Neuron (in vitro differentiated cells): Measurements from ENCODE around the gene FOXP1.

Experiments
- H2AFZ ChIP-seq: one replicate; pipeline ENCODE4 v1.6.1; 2013; ENCODE audit warnings: low read depth, mild to moderate bottlenecking, inconsistent platforms, low read length, moderate library complexity
- H3K27me3 ChIP-seq: one replicate; pipeline ENCODE4 v1.6.1; 2013; ENCODE audit warnings: low read length; ENCODE audit not compliant: insufficient read depth
- H3K36me3 ChIP-seq: one replicate; pipeline ENCODE4 v1.6.1; 2013; ENCODE audit warnings: low read length; ENCODE audit not compliant: insufficient read depth
- H3K4me1 ChIP-seq: one replicate; pipeline ENCODE4 v1.6.1; 2013; ENCODE audit warnings: low read length; ENCODE audit not compliant: insufficient read depth
- H3K4me3 ChIP-seq: 2 replicates; pipeline ENCODE4 v1.5.1; 2013; ENCODE audit warnings: mild to moderate bottlenecking, low read length, moderate library complexity
- H3K9me3 ChIP-seq: one replicate; pipeline ENCODE4 v1.6.1; 2013; ENCODE audit warnings: low read length

The FOXP1 gene

DNA sequence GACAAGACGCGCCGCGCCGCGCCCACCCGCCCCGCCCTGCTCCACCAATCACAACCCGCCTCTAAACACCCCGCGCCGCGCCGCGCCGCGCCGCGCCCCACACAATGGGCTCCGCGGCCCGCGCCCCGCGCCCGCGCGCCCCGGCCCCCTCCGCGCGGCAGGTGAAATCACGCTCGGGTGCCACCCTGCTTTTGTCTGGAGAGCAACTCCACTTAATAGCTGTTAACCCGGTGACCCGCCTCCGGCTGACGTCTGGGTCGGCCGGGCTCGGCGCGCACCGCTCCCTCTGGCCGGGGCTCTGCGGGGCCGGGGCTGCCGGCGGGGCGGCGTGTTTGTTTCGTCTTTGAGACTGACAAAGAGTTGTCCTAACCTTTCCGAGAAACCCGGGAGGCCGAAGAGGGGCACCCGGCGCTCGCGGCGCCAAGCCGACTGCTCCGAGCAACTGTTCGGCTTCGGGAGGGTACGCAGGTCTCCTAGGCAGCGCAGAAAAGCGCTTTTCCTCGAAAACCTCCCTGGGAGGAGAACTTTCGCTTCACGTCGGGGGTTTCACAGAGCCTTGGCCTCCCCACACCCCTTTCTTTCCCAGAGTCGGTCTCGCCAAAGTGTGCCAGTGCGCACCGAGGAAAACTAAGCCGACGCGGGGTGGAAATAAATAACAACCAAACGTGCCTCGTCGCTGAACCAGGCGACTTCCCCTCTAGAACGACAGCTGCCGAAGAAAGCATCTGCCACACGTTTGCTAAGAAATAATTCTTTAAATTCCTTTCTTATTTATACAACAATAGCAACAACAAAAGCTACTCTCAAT lies 518.4 kb downstream of the FOXP1 start:
- H3K27me3 ChIP-seq: no peaks in the 10 kb centered on the region
- peak overlapping the region; percentile 74 for H3K4me3 ChIP-seq
- H3K9me3 ChIP-seq: no peaks in the 10 kb centered on the region

DNA sequence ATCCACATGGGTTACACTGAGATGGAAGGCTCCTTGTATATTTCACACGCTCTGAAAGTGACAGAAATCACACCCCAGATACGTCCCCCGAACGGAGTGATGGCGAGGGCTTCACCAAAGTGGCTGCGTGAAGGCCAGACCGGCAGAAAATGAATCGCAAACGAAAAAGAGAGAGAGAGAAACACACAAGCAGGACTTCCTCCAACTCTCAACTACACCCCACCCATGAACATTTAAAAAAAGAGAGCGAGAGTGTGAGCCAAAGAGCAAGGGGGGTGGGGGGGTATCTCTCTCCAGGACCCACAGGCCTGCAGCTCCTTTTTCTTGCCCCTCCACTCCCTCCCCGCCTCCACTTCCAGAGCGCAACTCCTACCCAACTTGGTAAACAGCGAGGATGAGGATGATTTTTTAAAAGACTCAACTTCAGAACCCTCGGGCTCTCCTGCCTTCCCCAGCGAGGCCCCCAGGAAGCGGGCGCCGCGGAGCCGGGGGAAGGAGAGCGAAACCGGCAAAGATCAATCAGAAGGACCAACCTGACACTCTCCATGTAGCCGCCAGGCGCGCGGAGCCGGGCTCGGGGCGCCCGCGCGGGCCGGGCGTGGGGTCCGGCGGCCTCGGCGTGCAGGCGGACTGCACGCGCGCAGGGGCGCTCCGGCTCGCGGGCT lies 519.1 kb downstream of the FOXP1 start:
- H3K4me1 ChIP-seq: peaks cover 54% of the 10 kb centered on the region

More for the DNA sequence above, 518.4 kb downstream of the FOXP1 start:
- Histone ChIP-seq H3K4me1 (peaks cover 58% of the 10 kb centered on the region), H3K36me3 (no peaks in the 10 kb centered on the region), H2AFZ (peak overlapping the region; percentile 89)

DNA sequence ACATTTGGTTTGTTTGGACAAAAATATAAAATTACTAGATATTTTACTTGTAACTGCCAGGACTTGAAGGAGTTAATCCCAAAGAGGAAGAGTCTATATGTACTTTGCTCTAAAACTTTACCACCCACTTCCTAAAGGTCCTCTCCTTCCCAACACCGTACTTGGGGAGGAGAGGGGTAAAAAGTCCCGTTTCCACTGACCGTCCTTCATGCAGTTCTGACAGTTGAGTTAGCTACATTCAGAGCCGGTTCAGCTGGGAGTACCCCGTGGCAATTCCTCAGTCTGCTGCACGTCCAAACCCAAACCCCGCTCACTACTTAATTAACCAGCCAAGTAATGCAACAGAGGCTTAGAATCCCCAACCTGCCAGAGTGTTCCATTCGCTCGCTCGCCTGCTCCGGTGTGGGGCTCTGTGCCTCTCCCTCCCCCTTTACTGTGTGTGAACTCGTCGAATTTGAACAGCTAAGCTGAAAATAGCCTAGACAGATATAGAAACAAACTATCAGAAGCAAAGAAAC lies 519.7 kb downstream of the FOXP1 start:
- Histone ChIP-seq H3K4me3 (peak overlapping the region; percentile 74), H3K9me3 (no peaks in the 10 kb centered on the region), H3K4me1 (peaks cover 55% of the 10 kb centered on the region), H2AFZ (peak overlapping the region; percentile 8), H3K36me3 (no peaks in the 10 kb centered on the region), H3K27me3 (no peaks in the 10 kb centered on the region)

More for the DNA sequence above, 519.1 kb downstream of the FOXP1 start:
- H2AFZ ChIP-seq: peak overlapping the region; percentile 8
- H3K4me3 ChIP-seq: peak overlapping the region; percentile 74
- H3K27me3 ChIP-seq: no peaks in the 10 kb centered on the region
- H3K36me3 ChIP-seq: no peaks in the 10 kb centered on the region
- H3K9me3 ChIP-seq: no peaks in the 10 kb centered on the region

DNA sequence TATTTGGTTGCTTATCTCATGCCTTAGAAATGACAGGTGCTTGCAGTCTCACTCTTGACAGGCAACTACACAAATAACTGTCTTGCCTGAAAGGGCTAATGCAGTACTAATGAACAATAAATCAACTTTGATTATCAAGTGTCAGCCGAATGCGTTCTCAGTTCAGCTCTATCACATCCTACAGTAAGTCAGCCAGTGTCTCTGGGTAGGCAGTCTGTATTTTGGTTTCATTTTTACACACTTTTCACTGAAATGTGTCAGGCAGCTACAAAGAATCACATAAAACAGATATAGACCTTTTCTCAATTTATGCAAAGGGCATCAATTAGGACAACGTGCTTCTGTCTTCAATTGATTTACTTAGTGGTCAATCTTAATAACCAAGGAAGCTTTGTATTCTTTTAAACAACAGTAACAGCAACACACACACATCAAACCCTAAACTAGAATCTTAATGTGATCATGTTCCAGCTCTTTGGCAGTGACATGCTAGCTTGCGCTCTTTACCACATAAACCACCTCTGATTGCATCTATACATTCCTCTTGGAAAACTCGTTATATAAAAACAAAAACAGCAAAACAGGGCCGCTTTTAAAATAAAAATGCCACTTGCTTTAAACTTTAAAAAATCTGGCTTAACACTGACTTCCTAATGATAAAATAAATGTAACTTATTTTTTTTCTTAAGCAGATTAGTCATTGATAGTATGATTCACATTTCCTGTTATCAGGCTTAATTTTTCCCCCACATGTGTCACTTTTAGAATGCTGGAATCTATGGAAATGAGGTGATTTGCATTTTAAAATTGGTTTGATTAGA lies 520.4 kb downstream of the FOXP1 start:
- peak overlapping the region; percentile 74 for H3K4me3 ChIP-seq
- no peaks in the 10 kb centered on the region for H3K9me3 ChIP-seq
- no peaks in the 10 kb centered on the region for H3K36me3 ChIP-seq
- H3K4me1 ChIP-seq: peaks cover 53% of the 10 kb centered on the region
- no peak overlapping the region for H2AFZ ChIP-seq
- no peaks in the 10 kb centered on the region for H3K27me3 ChIP-seq

DNA sequence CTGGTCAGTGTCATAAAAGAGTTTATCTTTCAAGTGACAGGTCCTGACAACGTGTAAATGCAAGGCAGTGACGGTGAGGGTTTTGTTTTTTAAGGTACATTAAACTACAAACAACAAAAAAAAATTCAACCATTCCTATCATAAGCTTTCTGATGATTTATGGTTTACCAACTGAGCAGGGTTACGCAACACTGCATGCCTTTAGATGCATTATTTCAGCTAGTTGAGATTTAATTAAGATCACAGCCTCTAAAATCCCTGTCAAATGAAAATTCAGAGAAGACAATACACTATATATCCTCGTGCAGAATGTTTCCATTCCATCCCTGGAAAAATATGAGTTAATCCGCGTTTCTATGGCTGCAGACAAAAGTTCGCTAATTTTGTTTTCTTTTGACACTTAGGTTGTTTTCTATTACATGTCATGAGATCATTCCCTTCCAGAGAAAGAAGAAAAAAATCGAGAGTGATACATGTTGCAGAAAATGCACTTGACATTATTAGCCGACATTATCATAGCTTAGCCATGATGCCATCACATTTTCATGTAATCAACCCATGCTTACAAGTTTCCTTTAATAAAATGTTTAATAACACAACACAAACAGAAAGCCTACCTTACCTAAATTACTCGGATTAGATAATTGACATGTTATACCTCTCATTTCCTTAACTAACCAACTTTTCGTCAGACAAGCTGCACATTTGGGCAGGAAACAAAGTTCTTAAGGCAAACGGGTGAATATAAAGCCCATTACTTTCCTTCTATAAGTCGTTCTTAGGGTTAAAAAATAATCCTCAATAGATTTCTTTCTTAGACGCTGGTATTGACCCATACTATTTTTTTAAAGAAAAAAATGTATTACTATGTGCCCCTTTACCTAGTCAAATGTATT lies 521.2 kb downstream of the FOXP1 start:
- Histone ChIP-seq H3K4me1 (peaks cover 53% of the 10 kb centered on the region), H3K27me3 (no peaks in the 10 kb centered on the region), H3K4me3 (peak overlapping the region; percentile 74), H3K9me3 (no peaks in the 10 kb centered on the region), H3K36me3 (no peaks in the 10 kb centered on the region), H2AFZ (no peak overlapping the region)

DNA sequence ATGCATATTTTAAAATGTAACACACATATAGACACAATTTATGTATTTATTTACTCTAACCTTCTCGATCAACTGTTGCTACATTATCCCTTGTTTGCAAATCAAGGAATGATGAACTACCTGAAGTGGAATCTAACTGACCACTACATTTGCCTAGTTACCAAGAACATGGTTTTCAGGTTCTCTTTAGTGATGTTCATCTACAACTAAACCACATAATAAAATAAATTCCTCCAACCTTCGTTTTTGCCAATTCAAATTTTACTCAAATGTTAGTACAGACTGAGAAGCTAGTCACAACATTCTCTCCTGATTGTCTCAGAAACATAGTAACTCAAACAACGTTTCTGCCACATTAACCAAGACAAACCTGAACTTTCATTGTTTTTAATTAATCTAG lies 521.9 kb downstream of the FOXP1 start:
- peaks cover 48% of the 10 kb centered on the region for H3K4me1 ChIP-seq
- no peaks in the 10 kb centered on the region for H3K9me3 ChIP-seq
- no peak overlapping the region for H2AFZ ChIP-seq
- no peaks in the 10 kb centered on the region for H3K27me3 ChIP-seq
- H3K4me3 ChIP-seq: no peak overlapping the region
- no peaks in the 10 kb centered on the region for H3K36me3 ChIP-seq

DNA sequence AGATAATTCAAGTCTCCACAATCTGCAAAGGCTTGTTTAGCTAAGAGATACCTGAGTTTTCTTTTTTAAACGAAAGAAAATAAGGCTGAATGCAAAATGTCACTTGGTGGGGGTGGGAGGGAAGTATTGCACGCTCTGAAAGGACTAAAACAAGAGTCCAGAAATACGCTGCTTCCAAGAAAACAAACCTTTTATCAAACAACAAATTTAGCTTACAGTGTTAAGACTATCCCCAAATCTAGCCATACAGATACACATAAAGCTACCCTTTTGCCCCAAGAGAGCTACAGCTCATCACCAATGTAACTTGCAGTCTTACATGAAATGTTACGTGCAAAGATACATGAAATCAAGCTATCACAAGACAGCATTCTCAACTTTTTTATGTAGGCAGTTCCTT lies 522.5 kb downstream of the FOXP1 start:
- no peak overlapping the region for H3K4me3 ChIP-seq
- H3K27me3 ChIP-seq: no peaks in the 10 kb centered on the region
- H3K36me3 ChIP-seq: no peaks in the 10 kb centered on the region
- peaks cover 43% of the 10 kb centered on the region for H3K4me1 ChIP-seq
- H2AFZ ChIP-seq: no peak overlapping the region
- no peaks in the 10 kb centered on the region for H3K9me3 ChIP-seq

DNA sequence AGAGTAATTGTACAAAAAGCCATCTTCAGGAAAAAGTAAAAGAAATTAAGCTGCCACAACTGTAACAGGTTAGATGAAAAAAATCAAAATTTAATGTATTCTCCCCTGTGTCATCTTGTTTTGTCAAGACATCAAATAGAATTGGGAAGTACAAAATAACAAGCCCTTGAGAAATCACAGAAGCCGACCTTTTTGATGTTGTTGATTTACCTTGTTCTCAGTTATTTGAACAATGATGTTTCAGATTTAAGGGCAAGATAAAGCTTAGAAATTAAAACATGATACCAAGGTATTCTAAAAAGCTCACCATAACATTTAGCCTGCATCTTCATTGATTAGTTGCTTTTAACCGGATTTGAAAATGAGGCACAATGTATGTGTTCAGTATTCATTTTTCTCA lies 523.0 kb downstream of the FOXP1 start:
- Histone ChIP-seq H2AFZ (no peak overlapping the region), H3K4me1 (peaks cover 38% of the 10 kb centered on the region), H3K4me3 (no peak overlapping the region)

DNA sequence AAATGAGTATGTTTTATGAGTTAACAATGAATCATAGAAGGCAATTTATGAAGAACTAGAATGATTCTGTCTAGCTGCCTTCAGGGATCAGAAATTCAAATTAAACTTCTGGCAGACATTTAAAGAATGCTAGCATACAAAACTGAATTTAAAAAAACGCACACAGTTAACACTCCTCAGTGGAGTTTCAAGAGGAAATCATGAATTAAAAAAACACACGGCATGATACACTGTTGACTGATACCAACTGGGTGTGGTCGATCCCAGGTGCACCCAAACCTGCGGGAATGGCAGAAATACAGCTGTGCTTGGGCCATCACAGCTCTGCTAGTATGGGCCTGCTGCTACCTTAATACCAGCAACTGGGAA lies 526.0 kb downstream of the FOXP1 start:
- Histone ChIP-seq H3K9me3 (no peaks in the 10 kb centered on the region), H2AFZ (no peak overlapping the region), H3K36me3 (no peaks in the 10 kb centered on the region), H3K4me3 (no peak overlapping the region), H3K27me3 (no peaks in the 10 kb centered on the region), H3K4me1 (peaks cover 35% of the 10 kb centered on the region)

More for the DNA sequence above, 523.0 kb downstream of the FOXP1 start:
- Histone ChIP-seq H3K9me3 (no peaks in the 10 kb centered on the region), H3K36me3 (no peaks in the 10 kb centered on the region), H3K27me3 (no peaks in the 10 kb centered on the region)

DNA sequence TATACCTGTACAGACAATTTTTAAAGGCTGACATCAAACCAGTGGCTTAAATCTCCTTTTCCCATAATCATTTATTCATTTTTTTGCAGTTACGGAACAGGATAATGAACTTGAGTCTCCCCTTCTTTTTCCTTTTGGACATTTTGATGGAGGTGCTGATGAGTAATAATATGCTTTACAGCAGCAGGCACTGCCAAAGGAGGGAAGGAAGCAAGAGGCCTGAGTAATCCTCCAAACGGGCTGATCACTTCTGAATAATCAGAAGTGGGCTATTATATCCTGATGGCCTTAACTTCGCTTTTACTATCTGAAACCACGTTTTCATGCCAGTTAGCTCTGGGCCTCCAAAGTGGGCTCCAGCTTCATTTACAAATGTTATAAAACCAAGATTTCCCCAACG lies 527.2 kb downstream of the FOXP1 start:
- no peak overlapping the region for H2AFZ ChIP-seq
- H3K36me3 ChIP-seq: peaks cover 4% of the 10 kb centered on the region
- peaks cover 33% of the 10 kb centered on the region for H3K4me1 ChIP-seq
- no peaks in the 10 kb centered on the region for H3K9me3 ChIP-seq
- no peak overlapping the region for H3K4me3 ChIP-seq
- no peaks in the 10 kb centered on the region for H3K27me3 ChIP-seq

DNA sequence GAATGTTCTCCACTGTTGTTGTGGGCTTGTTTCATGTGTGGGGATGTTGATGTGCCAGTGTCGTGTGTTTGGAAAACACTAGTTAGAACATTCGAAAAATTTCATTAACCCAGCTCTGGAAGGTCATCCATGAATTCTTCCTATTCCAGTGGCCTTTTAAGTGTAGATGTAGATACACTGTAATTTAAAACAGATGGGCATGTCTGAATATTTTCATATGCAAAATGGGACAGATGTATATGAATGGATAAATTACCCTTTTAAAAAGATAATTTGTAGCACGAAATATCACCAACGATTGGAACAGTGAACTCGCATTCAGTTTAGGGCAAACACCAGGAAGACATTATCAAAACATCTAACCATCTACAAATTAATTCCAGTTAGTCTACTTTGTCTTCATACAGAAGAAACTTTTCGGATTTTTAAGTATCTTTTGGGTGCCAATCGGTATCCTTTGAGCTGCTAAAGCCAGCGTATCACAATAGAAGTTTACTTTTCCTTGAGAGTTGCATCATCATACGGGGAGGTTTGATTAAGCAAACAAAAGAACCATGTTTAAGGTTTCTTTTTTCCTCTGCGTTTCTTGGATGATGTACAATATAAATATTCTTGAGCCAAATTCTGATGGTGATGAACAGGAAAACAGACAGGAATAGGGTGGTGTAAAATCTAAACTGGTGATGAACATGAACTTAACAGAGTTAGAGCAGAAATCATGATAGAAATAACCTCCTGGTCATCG lies 528.1 kb downstream of the FOXP1 start:
- Histone ChIP-seq H3K36me3 (peaks cover 4% of the 10 kb centered on the region), H3K9me3 (no peaks in the 10 kb centered on the region), H3K4me1 (peaks cover 42% of the 10 kb centered on the region), H3K4me3 (no peak overlapping the region), H2AFZ (no peak overlapping the region), H3K27me3 (no peaks in the 10 kb centered on the region)

DNA sequence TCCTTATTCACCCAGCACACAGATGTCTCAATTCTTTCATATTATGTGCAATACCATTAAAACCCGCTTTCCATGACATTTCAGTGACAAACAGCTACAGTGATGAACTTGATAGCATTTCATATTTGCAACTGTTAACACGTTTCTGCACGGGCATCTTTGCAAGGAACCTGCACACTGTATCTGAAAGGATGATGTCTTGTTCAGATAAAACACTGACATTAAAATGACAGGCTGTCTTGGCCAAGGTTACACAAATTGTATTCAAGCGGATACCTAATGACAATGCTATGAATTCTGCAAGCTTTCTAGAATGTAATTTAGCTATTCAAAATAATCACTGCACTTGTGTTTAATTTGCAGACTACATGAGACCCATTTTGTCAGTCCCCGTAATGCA lies 529.2 kb downstream of the FOXP1 start:
- H3K36me3 ChIP-seq: peaks cover 4% of the 10 kb centered on the region
- H3K4me3 ChIP-seq: no peak overlapping the region
- no peak overlapping the region for H2AFZ ChIP-seq
- H3K4me1 ChIP-seq: peaks cover 49% of the 10 kb centered on the region
- no peaks in the 10 kb centered on the region for H3K9me3 ChIP-seq
- no peaks in the 10 kb centered on the region for H3K27me3 ChIP-seq
